WTC11 (cell line): ENCODE data around the gene USP7. TPM values are rescaled to one million over a fixed set of nuclear protein-coding genes. Genes with fewer than 3 reads are reported as not detected.

Experiments used
- ATAC-seq: fragments of 200-7000 bp; cut with Tn5 transposase; 2 replicates; pipeline ENCODE4 v1.10.0; 2021; ENCODE audit warnings: mild to moderate bottlenecking, moderate library complexity
- CTCF ChIA-PET: fragments of 300-600 bp; sonication (Branson Sonifier 250); formaldehyde crosslinking; loops from one replicate; lab custom pipeline; 2021; ENCODE audit warnings: antibody characterized with exemption; lab: Charles Lee
- POLR2A ChIA-PET: fragments of 350-600 bp; sonication (Branson Sonifier 250); formaldehyde crosslinking; loops from one replicate; lab custom pipeline; 2021; ENCODE audit warnings: antibody characterized with exemption; lab: Charles Lee
- DNase-seq: peaks from one replicate; pipeline ENCODE4 v3.0.0; 2021; ENCODE audit warnings: low spot score
- H3K27ac Mint-ChIP-seq: 2 replicates; pipeline ENCODE4 v1.8.0; 2021; ENCODE audit warnings: mixed read lengths
- H3K27me3 Mint-ChIP-seq: 2 replicates; pipeline ENCODE4 v1.8.0; 2021; ENCODE audit warnings: low read depth, mild to moderate bottlenecking, moderate library complexity, mixed read lengths
- H3K36me3 Mint-ChIP-seq: 2 replicates; pipeline ENCODE4 v1.8.0; 2021; ENCODE audit warnings: mixed read lengths
- H3K4me1 Mint-ChIP-seq: 2 replicates; pipeline ENCODE4 v1.8.0; 2022; ENCODE audit warnings: mixed read lengths
- H3K4me3 Mint-ChIP-seq: 2 replicates; pipeline ENCODE4 v1.8.0; 2021; ENCODE audit warnings: mild to moderate bottlenecking, moderate library complexity, mixed read lengths
- H3K9me3 Mint-ChIP-seq: 2 replicates; pipeline ENCODE4 v1.8.0; 2021; ENCODE audit warnings: mixed read lengths
- AFF4 ChIP-seq: sonication (generic); formaldehyde crosslinking; IDR thresholded peaks from 2 replicates; pipeline ENCODE4 v1.8.1; 2023; ENCODE audit warnings: mild to moderate bottlenecking, missing genetic modification reagents, borderline replicate concordance
- ARID4B ChIP-seq: sonication (generic); formaldehyde crosslinking; IDR thresholded peaks from 2 replicates; pipeline ENCODE4 v1.8.0; 2023; ENCODE audit warnings: missing genetic modification reagents, mild to moderate bottlenecking, borderline replicate concordance
- ATF2 ChIP-seq: sonication (generic); formaldehyde crosslinking; IDR thresholded peaks from 2 replicates; pipeline ENCODE4 v1.8.1; 2022; ENCODE audit warnings: low read depth, missing genetic modification reagents, borderline replicate concordance
- CBFB ChIP-seq: sonication (generic); formaldehyde crosslinking; IDR thresholded peaks from 2 replicates; pipeline ENCODE4 v1.8.1; 2022; ENCODE audit warnings: mild to moderate bottlenecking, low read depth, missing genetic modification reagents
- CDX4 ChIP-seq: fragments of 250-450 bp; sonication (Bioruptor Pico); IDR thresholded peaks from 2 replicates; pipeline ENCODE4 v1.9.0; 2021; ENCODE audit warnings: moderate library complexity, mild to moderate bottlenecking, inconsistent platforms, borderline replicate concordance
- CTCF ChIP-seq: fragments of 200-600 bp; IDR thresholded peaks from 2 replicates; pipeline ENCODE4 v1.8.0; 2022; ENCODE audit warnings: antibody characterized with exemption
- ERG ChIP-seq: fragments of 250-450 bp; sonication (Bioruptor Pico); IDR thresholded peaks from 2 replicates; pipeline ENCODE4 v1.8.0; 2021; ENCODE audit warnings: mild to moderate bottlenecking
- FOXJ3 ChIP-seq: sonication (generic); formaldehyde crosslinking; IDR thresholded peaks from 2 replicates; pipeline ENCODE4 v1.9.0; 2021; ENCODE audit warnings: missing genetic modification reagents, mild to moderate bottlenecking, borderline replicate concordance
- FOXK1 ChIP-seq: sonication (generic); formaldehyde crosslinking; IDR thresholded peaks from 2 replicates; pipeline ENCODE4 v1.8.0; 2022; ENCODE audit warnings: mild to moderate bottlenecking, moderate library complexity, missing genetic modification reagents
- GTF2I ChIP-seq: fragments of 250-450 bp; sonication (Bioruptor Pico); conservative IDR thresholded peaks from 2 replicates; pipeline ENCODE4 v1.4.0; 2021; ENCODE audit warnings: mild to moderate bottlenecking
- HMGA2 ChIP-seq: fragments of 250-450 bp; sonication (Bioruptor Pico); IDR thresholded peaks from 2 replicates; pipeline ENCODE4 v1.4.0; 2021; ENCODE audit warnings: mild to moderate bottlenecking, moderate library complexity
- IRF2 ChIP-seq: sonication (generic); formaldehyde crosslinking; IDR thresholded peaks from 2 replicates; pipeline ENCODE4 v1.8.0; 2022; ENCODE audit warnings: low read depth, missing genetic modification reagents, borderline replicate concordance
- USF2 ChIP-seq: sonication (generic); formaldehyde crosslinking; IDR thresholded peaks from 2 replicates; pipeline ENCODE4 v1.8.1; 2023; ENCODE audit warnings: mild to moderate bottlenecking, missing genetic modification reagents, moderate library complexity
- ZMAT4 ChIP-seq: fragments of 250-450 bp; sonication (Bioruptor Pico); IDR thresholded peaks from 2 replicates; pipeline ENCODE4 v1.9.0; 2021; ENCODE audit warnings: mild to moderate bottlenecking
- ZNF281 ChIP-seq: sonication (generic); formaldehyde crosslinking; IDR thresholded peaks from 2 replicates; pipeline ENCODE4 v1.8.0; 2023; ENCODE audit warnings: mild to moderate bottlenecking, missing genetic modification reagents
- ZNF396 ChIP-seq: fragments of 250-450 bp; sonication (Bioruptor Pico); IDR thresholded peaks from 2 replicates; pipeline ENCODE4 v1.8.0; 2021; ENCODE audit warnings: mild to moderate bottlenecking, moderate library complexity, borderline replicate concordance
- ZNF416 ChIP-seq: fragments of 250-450 bp; sonication (Bioruptor Pico); IDR thresholded peaks from 2 replicates; pipeline ENCODE4 v1.9.0; 2021; ENCODE audit warnings: mild to moderate bottlenecking, inconsistent platforms
- total RNA-seq: library from RNA; stranded (reverse); gene quantifications from 3 replicates; pipeline ENCODE4 v1.2.3, GENCODE V29; 2021

USP7 gene
- total RNA-seq, 1 experiment from 2014 or later, result 211 TPM

- no peak for TF ChIP-seq ATF2 (CRISPR knock-in tag)
- no peak for TF ChIP-seq CTCF
- TF ChIP-seq AFF4 (CRISPR knock-in tag), result no peak
Observed at GRCh38 chr16:9004183-9004582, 40.5 kb upstream of the USP7 start (continued).

GRCh38 chr16:9003763-9004162 is 40.1 kb upstream of the USP7 start:
- no peak overlapping the region for H3K4me3 Mint-ChIP-seq
- no peak for ATAC-seq
- no peak overlapping the region for H3K27ac Mint-ChIP-seq
- H3K4me1 Mint-ChIP-seq, result peaks cover 2% of the 10 kb centered on the region
- ChIA-PET CTCF (interaction anchor here (0.6 to 8.9 kb wide), 8 partner anchors 9 to 131 kb away, joined by 3 to 436 read pairs (median 5); no protein-coding TSS in a partner anchor), POLR2A (interaction anchor here (0.6 kb wide), 1 partner anchor 475 kb away, joined by 3 read pairs; no protein-coding TSS in a partner anchor)
- H3K36me3 Mint-ChIP-seq, result no peaks in the 10 kb centered on the region
- no peaks in the 10 kb centered on the region; the same call in 1 of the 2 replicates for H3K27me3 Mint-ChIP-seq
- no peaks in the 10 kb centered on the region for H3K9me3 Mint-ChIP-seq
- no peak for DNase-seq
- TF ChIP-seq ZNF281, result no peak
- TF ChIP-seq ARID4B, result no peak
- no peak for TF ChIP-seq CBFB (CRISPR knock-in tag)
- no peak for TF ChIP-seq FOXK1 (CRISPR knock-in tag)
- no peak for TF ChIP-seq CDX4
- TF ChIP-seq IRF2 (CRISPR knock-in tag), result no peak
- TF ChIP-seq FOXJ3 (CRISPR knock-in tag), result no peak
- no peak for TF ChIP-seq ZNF396 (CRISPR knock-in tag)
- no peak for TF ChIP-seq USF2 (CRISPR knock-in tag)
- TF ChIP-seq ZNF416, result no peak
- no peak for TF ChIP-seq ERG (CRISPR knock-in tag)
- no peak for TF ChIP-seq HMGA2 (CRISPR knock-in tag)
- no peak for TF ChIP-seq ZMAT4 (CRISPR knock-in tag)
- no peak for TF ChIP-seq GTF2I (CRISPR knock-in tag)
